ENCODE results near the gene IL7R. TPM values are rescaled to one million over a fixed set of nuclear protein-coding genes. Genes with fewer than 3 reads are reported as not detected.
"Not testable (repeated sequence)": the region's sequence is repeated elsewhere in the genome, so short reads cannot be mapped to it uniquely, and the experiment has no call there.

IL7R gene
- total RNA-seq, 1 donor from 2014 or later: 64.1 TPM

DNA sequence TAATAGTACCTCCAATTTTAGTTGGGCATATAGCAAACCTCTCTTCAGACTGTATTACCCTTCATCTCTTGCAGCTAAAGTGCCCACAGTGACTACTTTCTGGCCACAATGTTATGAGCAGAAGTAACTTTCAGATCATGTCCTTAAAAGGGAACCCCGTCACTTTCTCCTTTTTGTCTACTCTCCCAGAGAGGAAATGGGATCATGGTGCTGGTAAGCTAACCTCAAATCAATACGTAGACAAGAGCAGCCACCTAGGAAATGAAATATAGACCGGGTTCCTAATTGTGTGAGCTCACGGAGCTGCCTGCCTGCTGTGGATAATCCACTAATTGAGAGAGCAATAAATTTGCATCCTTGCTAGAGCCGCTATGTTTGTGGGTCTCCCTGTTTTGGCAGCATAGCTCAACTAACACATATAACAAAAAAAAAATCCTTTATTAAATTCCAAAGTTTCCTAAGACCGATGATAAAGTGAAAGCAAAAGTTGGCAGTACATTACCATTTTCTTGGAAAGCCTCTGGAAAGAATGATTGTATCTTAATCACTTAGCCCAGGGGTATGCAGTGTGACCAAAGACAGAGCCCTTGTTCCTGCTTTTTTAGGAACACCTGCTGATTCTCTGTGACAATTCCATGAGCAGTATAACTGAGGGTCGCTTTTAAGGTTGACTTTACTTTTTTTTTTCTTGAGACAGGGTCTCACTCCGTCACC, 5.6 kb upstream of the IL7R start:
- peak overlapping the region; percentile 99 for H3K27ac Mint-ChIP-seq
- H3K27me3 Mint-ChIP-seq: no peaks in the 10 kb centered on the region
- peaks cover 32% of the 10 kb centered on the region for H3K36me3 Mint-ChIP-seq (ENCODE audit: low read depth)
- peaks cover 14% of the 10 kb centered on the region for H3K9me3 Mint-ChIP-seq
- H3K4me3 Mint-ChIP-seq: peak overlapping the region; percentile 22
- peak; percentile 60 for DNase-seq
- intact Hi-C loops (cut with micrococcal nuclease): no loop called here
- peaks cover 50% of the 10 kb centered on the region for H3K4me1 Mint-ChIP-seq

DNA sequence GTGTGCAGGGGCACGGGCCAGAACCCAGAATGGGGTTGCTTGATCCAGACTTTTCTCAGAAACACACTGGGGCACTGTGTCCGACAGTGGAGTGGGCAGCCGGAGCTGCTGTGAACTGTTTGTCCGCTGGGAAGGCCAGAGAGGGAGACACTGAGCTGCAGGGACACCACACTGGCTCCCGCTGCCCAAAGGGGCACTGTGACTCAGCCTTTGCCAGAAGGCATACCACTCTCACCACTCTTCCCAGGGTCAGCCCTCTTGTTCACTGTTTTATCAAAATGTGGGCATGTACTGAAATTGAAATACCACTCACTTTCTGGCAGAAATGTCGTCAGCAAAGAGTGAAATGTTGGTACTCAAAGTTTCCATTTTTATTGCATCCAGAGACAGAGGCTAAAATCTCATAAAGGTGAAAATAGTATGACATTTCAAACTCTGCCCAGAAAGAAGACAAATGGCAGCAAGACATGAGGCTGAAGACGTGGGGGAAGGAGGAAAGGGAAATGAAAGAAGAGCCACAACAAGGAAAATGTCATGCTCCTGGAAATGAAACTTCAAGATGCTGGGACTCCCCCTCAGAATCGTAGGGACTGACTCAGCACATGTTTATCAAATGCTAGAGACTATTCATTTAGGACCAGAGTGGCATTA, 4.5 kb upstream of the IL7R start:
- Mint-ChIP-seq H3K9me3 (peaks cover 10% of the 10 kb centered on the region), H3K4me3 (peak overlapping the region; percentile 87), H3K36me3 (ENCODE audit: low read depth) (peaks cover 22% of the 10 kb centered on the region), H3K27ac (peak overlapping the region; percentile 99), H3K27me3 (no peaks in the 10 kb centered on the region), H3K4me1 (peaks cover 59% of the 10 kb centered on the region)
- intact Hi-C loops (cut with micrococcal nuclease): loop anchor here (1.0 to 2.0 kb wide), 7 partner anchors 16 to 201 kb away; no protein-coding TSS in a partner anchor
- peak; percentile 86 for DNase-seq

DNA sequence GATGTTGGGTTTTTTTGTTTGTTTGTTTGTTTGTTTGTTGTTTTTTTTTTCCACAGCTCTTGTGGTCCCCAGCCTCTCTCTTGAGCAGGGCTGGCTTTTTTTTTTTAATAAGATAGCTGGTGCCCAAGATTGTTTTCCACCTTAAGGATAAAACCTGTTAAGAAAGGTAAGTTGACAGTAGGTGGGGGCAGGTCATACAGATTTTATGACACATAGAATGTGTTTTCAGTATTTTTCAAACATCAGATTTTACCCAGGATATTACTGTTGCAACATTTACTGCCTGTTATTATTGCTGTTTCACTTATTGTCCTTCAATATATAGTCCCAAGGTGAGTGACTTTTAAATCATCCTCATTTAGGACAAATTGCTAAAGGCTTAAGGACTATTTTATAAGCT, 3.9 kb upstream of the IL7R start:
- peak overlapping the region; percentile 87 for H3K4me3 Mint-ChIP-seq
- peaks cover 64% of the 10 kb centered on the region for H3K4me1 Mint-ChIP-seq
- H3K9me3 Mint-ChIP-seq: peaks cover 4% of the 10 kb centered on the region
- no peak for DNase-seq
- H3K27ac Mint-ChIP-seq: peak overlapping the region; percentile 99
- H3K27me3 Mint-ChIP-seq: no peaks in the 10 kb centered on the region
- peaks cover 19% of the 10 kb centered on the region for H3K36me3 Mint-ChIP-seq (ENCODE audit: low read depth)
- intact Hi-C loops (cut with micrococcal nuclease): loop anchor here (1.0 to 2.0 kb wide), 7 partner anchors 16 to 202 kb away; no protein-coding TSS in a partner anchor

DNA sequence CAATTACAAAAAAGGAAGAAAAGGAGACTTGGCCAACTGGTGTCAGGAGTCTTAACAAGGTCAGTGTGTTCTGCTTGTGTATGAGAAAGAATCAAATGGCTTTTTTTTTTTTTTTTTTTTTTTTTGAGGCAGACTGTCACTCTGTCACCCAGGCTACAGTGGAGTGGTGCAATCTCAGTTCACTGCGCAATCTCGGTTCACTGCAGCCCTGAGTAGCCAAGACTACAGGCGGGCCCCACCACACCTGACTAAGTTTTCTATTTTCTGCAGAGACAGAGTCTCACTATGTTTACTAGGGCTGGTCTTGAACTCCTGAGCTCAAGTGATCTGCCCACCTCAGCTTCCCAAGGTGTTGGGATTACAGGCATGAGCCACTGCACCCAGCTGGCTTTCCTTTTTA, 3.1 kb upstream of the IL7R start:
- Mint-ChIP-seq H3K27me3 (no peaks in the 10 kb centered on the region), H3K4me1 (peaks cover 65% of the 10 kb centered on the region), H3K9me3 (no peaks in the 10 kb centered on the region), H3K4me3 (peak overlapping the region; percentile 87), H3K27ac (peak overlapping the region; percentile 99), H3K36me3 (ENCODE audit: low read depth) (peaks cover 18% of the 10 kb centered on the region)
- peak; percentile 90 for DNase-seq
- intact Hi-C loops (cut with micrococcal nuclease): loop anchor here (2.0 kb wide), 1 partner anchor 203 kb away; no protein-coding TSS in a partner anchor

DNA sequence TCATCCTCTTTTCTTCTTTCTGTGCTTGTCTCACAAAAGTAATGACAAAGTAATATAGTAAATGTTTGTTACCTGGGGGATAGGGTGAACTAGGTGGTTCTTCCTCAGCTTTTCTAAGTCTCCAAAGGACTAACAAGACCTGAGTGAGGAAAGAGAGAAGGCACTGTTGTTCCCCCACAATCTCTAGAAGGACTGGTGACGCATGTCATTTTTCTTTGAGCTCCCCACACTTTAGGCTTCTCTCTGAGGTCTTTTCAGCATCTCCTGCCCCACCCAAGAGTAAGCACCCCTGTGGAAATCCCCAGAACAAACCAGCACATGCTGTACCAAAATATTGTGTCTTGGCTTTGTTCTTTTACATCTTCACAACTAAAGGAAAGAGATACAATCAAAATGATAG, 2.4 kb upstream of the IL7R start:
- Mint-ChIP-seq H3K36me3 (ENCODE audit: low read depth) (peaks cover 22% of the 10 kb centered on the region), H3K9me3 (no peaks in the 10 kb centered on the region), H3K4me3 (peak overlapping the region; percentile 87), H3K4me1 (peaks cover 70% of the 10 kb centered on the region), H3K27ac (peak overlapping the region; percentile 99), H3K27me3 (no peaks in the 10 kb centered on the region)
- intact Hi-C loops (cut with micrococcal nuclease): no loop called here
- DNase-seq: peak; percentile 94

DNA sequence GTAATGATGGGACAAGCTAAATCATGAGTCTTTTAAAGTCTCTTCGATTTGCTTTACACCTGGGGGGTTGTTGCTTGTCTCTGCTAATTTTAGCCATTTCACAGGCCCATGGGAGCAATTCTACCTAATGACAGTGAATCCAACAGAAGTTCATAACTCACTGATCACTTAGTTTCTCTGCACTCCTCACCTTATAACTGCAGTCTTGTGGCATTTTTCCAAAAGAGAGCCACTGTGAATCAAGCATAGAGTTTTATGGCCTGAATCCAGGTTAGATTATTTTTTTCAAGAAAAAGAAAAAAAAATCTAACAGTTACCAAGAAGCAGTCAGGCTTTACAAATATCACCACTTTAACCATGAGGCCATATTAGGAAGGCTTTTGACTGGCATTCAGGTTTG, 1.5 kb upstream of the IL7R start:
- intact Hi-C loops (cut with micrococcal nuclease): loop anchor here (5.0 kb wide), 1 partner anchor 297 kb away; the partner anchor contains the start of genes LMBRD2 and SKP2
- peak; percentile 71 for DNase-seq
- H3K9me3 Mint-ChIP-seq: no peaks in the 10 kb centered on the region
- peak overlapping the region; percentile 99 for H3K27ac Mint-ChIP-seq
- peaks cover 30% of the 10 kb centered on the region for H3K36me3 Mint-ChIP-seq (ENCODE audit: low read depth)
- peaks cover 75% of the 10 kb centered on the region for H3K4me1 Mint-ChIP-seq
- H3K27me3 Mint-ChIP-seq: no peaks in the 10 kb centered on the region
- peak overlapping the region; percentile 87 for H3K4me3 Mint-ChIP-seq

DNA sequence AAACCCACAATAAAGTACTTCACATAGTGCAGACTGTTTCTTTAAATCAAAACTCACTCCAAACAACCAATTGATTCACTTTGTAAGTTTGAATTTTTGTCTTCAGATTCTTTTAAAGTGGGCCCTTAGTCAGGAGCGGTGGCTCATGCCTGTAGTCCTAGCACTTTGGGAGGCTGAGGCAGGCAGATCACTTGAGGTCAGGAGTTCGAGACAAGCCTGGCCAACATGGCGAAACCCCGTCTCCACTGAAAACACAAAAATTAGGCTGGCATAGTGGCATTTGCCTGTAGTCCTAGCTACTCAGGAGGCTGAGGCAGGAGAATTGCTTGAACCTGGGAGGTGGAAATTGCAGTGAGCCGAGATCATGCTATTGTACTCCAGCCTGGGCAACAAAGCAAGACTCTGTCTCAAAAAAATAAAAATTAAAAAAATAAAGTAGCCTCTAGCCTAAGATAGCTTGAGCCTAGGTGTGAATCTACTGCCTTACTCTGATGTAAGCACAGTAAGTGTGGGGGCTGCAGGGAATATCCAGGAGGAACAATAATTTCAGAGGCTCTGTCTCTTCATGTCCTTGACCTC, 416 bp upstream of the IL7R start:
- intact Hi-C loops (cut with micrococcal nuclease): loop anchor here (2.0 to 5.0 kb wide), 4 partner anchors 71 to 296 kb away; partner anchors contain the start of genes LMBRD2, SKP2 and SPEF2
- peak overlapping the region; percentile 87 for H3K4me3 Mint-ChIP-seq
- H3K27me3 Mint-ChIP-seq, H3K9me3 Mint-ChIP-seq: not testable (repeated sequence)
- H3K36me3 Mint-ChIP-seq (ENCODE audit: low read depth): peaks cover 41% of the 10 kb centered on the region
- peaks cover 78% of the 10 kb centered on the region for H3K4me1 Mint-ChIP-seq
- peak overlapping the region; percentile 74 for H3K27ac Mint-ChIP-seq
- DNase-seq: peak; percentile 72

DNA sequence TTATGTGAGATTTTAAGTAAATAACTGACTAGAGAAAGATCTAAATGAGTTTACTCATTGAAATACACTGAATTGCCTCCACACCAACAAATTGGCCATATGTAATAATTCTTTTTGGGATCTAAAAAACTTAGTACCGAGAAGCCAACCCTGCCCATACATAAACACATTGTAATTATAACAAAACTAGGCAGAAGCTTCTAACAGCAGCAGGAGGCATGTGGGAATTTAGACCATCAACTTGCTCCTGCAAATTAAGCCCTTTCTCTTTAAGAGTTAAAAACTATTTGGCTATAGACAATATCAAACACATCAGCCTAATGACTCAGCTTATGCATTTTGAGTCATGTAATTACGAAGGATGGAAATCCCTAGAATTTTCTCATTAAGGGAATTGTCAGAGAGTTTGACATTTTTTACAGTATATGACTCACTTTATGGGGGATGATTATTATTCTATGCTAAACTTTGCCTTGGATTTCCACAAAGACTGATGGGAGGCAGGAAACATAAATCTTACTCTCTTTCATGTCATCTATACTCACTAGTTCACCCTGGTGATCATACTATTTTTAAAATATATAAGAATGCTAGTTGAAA, 1.0 kb downstream of the IL7R start:
- H3K4me3 Mint-ChIP-seq: peak overlapping the region; percentile 76
- H3K9me3 Mint-ChIP-seq: no peaks in the 10 kb centered on the region
- peaks cover 79% of the 10 kb centered on the region for H3K4me1 Mint-ChIP-seq
- peaks cover 55% of the 10 kb centered on the region for H3K36me3 Mint-ChIP-seq (ENCODE audit: low read depth)
- intact Hi-C loops (cut with micrococcal nuclease): loop anchor here (1.0 to 5.0 kb wide), 11 partner anchors 21 to 295 kb away; partner anchors contain the start of genes LMBRD2, SKP2 and SPEF2
- DNase-seq: peak; percentile 69
- H3K27ac Mint-ChIP-seq: peak overlapping the region; percentile 74
- H3K27me3 Mint-ChIP-seq: no peaks in the 10 kb centered on the region

DNA sequence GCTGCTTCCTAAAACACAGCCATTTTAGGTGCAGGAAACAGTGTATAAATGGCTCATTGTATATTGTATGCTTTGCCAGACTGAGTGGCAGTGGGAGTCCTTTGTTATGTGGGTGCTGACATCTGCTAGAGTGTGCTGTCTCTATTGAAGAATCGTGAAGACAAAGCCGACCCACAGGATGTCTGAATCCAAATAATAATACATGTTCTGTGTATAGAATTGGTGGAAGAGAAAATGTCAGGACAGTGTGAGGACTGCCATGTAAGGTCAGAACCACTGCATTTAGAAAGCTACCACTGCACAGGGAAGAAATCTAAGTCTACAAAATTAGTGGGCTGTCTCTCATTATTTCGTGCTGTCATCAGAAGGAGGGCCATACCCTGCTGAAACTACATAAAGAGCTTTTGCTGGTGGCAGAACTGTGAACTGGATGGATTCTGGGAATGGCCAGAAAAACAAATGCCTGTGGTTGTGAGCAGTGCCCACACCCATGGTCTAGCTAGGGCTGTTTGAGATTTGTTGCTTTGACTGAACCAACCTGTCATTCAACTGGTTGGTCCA, 2.5 kb downstream of the IL7R start:
- Mint-ChIP-seq H3K9me3 (no peaks in the 10 kb centered on the region), H3K27me3 (no peaks in the 10 kb centered on the region), H3K27ac (peak overlapping the region; percentile 88), H3K36me3 (ENCODE audit: low read depth) (peaks cover 61% of the 10 kb centered on the region), H3K4me3 (peak overlapping the region; percentile 87), H3K4me1 (peaks cover 82% of the 10 kb centered on the region)
- DNase-seq: peak; percentile 80
- intact Hi-C loops (cut with micrococcal nuclease): loop anchor here (2.0 to 5.0 kb wide), 2 partner anchors 26 to 293 kb away; partner anchors contain the start of genes LMBRD2 and SKP2

DNA sequence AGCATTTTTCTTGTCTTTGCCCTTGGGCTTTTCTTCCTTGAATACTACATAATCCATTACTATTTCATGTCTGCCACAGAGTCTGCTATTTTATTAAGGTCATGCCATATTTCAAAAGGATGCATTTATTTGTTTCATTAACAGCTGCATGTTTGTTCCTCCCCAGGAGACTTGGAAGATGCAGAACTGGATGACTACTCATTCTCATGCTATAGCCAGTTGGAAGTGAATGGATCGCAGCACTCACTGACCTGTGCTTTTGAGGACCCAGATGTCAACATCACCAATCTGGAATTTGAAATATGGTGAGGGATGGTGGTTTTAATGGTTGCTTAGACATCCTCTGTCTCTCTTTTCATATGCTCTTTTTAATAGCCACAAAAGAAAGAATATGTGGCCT, 4.0 kb downstream of the IL7R start:
- intact Hi-C loops (cut with micrococcal nuclease): no loop called here
- no peaks in the 10 kb centered on the region for H3K27me3 Mint-ChIP-seq
- peaks cover 76% of the 10 kb centered on the region for H3K4me1 Mint-ChIP-seq
- H3K27ac Mint-ChIP-seq: peak overlapping the region; percentile 88
- H3K9me3 Mint-ChIP-seq: no peaks in the 10 kb centered on the region
- peaks cover 72% of the 10 kb centered on the region for H3K36me3 Mint-ChIP-seq (ENCODE audit: low read depth)
- peak; percentile 49 for DNase-seq
- H3K4me3 Mint-ChIP-seq: peak overlapping the region; percentile 87

DNA sequence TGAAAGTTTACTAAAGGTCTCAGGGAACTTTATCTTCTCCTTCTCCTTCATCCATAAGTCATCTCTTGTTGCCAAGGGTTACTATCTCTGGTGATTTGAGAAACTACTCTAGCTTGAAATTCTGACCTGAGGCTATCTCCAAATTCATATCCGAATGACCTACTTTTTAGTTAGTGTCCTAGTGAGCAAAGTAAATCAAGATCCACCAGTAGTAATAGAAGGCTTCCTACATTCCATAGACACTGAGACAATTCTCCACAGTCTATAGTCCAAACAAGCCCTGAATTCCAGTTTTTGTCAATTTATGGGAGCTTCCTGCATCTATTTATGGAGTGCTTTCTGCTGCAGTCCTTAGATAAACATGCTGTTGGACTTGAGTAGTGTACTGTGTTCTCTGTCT, 5.0 kb downstream of the IL7R start:
- Mint-ChIP-seq H3K27me3 (no peaks in the 10 kb centered on the region), H3K4me1 (peaks cover 74% of the 10 kb centered on the region), H3K4me3 (peak overlapping the region; percentile 87), H3K36me3 (ENCODE audit: low read depth) (peaks cover 77% of the 10 kb centered on the region), H3K27ac (peak overlapping the region; percentile 88), H3K9me3 (no peaks in the 10 kb centered on the region)
- no peak for DNase-seq
- intact Hi-C loops (cut with micrococcal nuclease): loop anchor here (2.0 kb wide), 1 partner anchor 15 kb away; no protein-coding TSS in a partner anchor

DNA sequence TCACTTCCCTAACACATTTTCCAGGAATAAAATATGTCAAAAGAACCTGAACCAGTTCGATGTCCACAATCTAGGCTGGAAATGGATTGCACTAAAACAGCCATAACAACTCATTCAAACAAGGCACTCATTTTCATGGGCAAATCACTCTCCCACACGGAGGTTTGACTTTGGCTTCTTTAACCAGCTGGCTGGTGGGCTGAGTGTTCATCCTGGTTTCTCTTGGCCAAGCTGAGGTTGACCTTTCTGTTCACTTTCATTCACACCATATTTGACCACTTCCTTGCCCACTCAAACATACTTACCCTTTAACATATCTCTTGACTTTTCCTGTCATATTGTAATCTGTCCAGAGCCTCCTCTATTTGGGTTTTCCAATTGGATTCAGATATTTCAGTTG, 5.4 kb downstream of the IL7R start:
- Mint-ChIP-seq H3K27ac (peak overlapping the region; percentile 88), H3K27me3 (no peaks in the 10 kb centered on the region), H3K36me3 (ENCODE audit: low read depth) (peaks cover 79% of the 10 kb centered on the region), H3K4me1 (peaks cover 71% of the 10 kb centered on the region), H3K9me3 (no peaks in the 10 kb centered on the region), H3K4me3 (peak overlapping the region; percentile 87)
- intact Hi-C loops (cut with micrococcal nuclease): loop anchor here (2.0 kb wide), 1 partner anchor 15 kb away; no protein-coding TSS in a partner anchor
- peak; percentile 54 for DNase-seq

DNA sequence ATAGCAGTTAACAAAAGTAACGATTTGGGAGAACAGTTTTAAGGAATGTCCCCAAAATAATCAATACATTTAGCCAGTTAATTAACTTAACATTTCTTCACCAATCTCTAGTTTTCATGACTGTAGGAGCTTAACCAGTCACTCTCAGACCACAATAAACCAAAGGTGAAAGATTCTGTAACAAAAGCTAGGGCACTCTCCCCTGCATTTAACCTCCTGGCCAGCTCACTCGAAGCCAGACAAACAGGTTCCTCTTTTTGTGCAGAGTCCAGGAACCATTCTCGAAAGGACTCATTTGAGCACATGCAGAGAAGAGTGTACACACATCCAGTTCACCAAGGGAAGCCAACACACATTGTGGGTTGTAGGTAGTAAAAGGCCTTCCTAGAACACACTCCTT, 6.5 kb downstream of the IL7R start:
- H3K4me3 Mint-ChIP-seq: peak overlapping the region; percentile 87
- DNase-seq: peak; percentile 69
- intact Hi-C loops (cut with micrococcal nuclease): loop anchor here (2.0 kb wide), 1 partner anchor 14 kb away; no protein-coding TSS in a partner anchor
- H3K36me3 Mint-ChIP-seq (ENCODE audit: low read depth): peaks cover 82% of the 10 kb centered on the region
- H3K27me3 Mint-ChIP-seq: no peaks in the 10 kb centered on the region
- H3K9me3 Mint-ChIP-seq: no peaks in the 10 kb centered on the region
- H3K27ac Mint-ChIP-seq: peak overlapping the region; percentile 88
- peaks cover 68% of the 10 kb centered on the region for H3K4me1 Mint-ChIP-seq

Measured in activated CD4-positive, alpha-beta T cell treated with anti-CD3 and anti-CD28 coated beads, Interleukin-2, amount 10 ng/mL, durations not matched to agents 24 days and 14 days (primary cell).